GM12892 (cell line): ENCODE data around the gene REEP3.

Source experiments
- DNase-seq: peaks from one replicate; pipeline ENCODE4 v3.0.0; 2011; ENCODE audit not compliant: insufficient read length
- FAIRE-seq: peaks from 2 replicates; lab custom pipeline; 2011; peaks lifted over from hg19 to GRCh38; lab: Jason Lieb, UNC
- POLR2A ChIP-seq: IDR thresholded peaks from 2 replicates; pipeline ENCODE4 v1.6.1; 2011; ENCODE audit warnings: low read depth, low read length, control low read depth
- POLR2AphosphoS5 ChIP-seq: IDR thresholded peaks from 2 replicates; pipeline ENCODE4 v1.6.1; 2011; ENCODE audit warnings: low read depth, low read length, control low read depth
- TAF1 ChIP-seq: IDR thresholded peaks from 2 replicates; pipeline ENCODE4 v1.6.1; 2011; ENCODE audit warnings: low read depth, mild to moderate bottlenecking, control low read depth, low read length, borderline replicate concordance

Gene REEP3

DNA sequence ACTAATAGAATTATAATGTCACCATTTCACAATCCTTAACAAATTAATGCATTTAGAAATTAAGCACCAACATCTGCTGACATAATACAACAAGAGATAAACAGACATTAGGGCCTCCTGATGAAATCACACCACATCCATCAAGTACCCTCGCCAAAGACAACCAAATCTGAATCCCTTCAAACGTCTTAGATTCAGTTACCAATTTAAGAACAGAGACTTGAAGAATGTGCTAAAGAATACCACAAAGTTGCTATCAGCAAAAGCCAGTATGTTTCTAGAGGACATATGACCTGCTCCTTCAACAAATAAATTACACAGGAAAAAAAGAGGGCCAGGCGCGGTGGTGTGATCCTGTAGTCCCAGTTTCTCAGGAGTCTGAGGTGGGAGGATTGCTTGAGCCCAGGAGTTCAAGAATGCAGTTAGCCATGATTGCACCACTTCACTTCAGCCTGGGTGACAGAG, 144.5 kb downstream of the REEP3 start:
- TF ChIP-seq POLR2A (no peak), POLR2AphosphoS5 (no peak), TAF1 (no peak)
- FAIRE-seq (peak; percentile 48), DNase-seq (no peak)

GRCh38 chr10:63666836-63667383, 145.7 kb downstream of the REEP3 start:
- peak; percentile 27 for DNase-seq
- FAIRE-seq: peak; percentile 36
- TF ChIP-seq POLR2AphosphoS5: no peak
- no peak for TF ChIP-seq POLR2A

GRCh38 chr10:63667596-63668480, 146.6 kb downstream of the REEP3 start:
- no peak for TF ChIP-seq POLR2AphosphoS5
- TF ChIP-seq POLR2A: no peak
- TF ChIP-seq TAF1: no peak
- DNase-seq (no peak), FAIRE-seq (no peak)

DNA sequence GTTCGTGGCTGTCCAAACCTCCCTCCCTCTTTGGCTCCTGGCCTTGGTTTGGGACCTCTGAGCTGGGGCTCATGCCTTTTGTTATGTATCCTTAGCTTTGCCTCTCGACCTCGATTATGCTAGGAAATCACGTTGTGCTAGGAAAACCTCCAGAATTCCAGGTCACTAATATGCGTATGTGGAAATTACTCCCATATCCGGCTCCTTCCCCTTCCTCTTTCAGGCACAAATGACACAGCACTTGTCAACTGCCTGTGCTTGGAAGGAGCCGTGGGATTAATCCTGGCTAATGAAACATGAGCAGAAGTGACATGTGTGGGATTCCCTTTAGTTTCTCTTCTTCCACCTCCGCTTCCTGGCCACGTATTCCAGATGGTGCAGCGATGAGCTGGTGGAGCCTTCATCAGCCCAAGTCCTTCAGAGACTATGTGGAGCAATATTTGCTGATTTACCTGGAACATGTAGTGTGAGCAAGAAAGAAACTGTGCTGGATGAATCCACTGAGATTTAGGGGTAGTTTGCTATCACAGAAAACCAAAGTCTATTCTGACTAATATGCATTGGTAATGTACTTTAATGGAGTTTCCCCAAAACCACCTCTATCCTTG, 149.2 kb downstream of the REEP3 start:
- TF ChIP-seq POLR2A: no peak
- no peak for TF ChIP-seq POLR2AphosphoS5
- no peak for TF ChIP-seq TAF1
- FAIRE-seq: peak; percentile 62

GRCh38 chr10:63671317-63671937, 150.2 kb downstream of the REEP3 start:
- no peak for TF ChIP-seq POLR2A
- TF ChIP-seq TAF1: no peak
- no peak for TF ChIP-seq POLR2AphosphoS5
- FAIRE-seq (no peak), DNase-seq (no peak)

More for the DNA sequence above, 149.2 kb downstream of the REEP3 start:
- DNase-seq: no peak

- FAIRE-seq (no peak), DNase-seq (no peak)
- TF ChIP-seq POLR2A (no peak), POLR2AphosphoS5 (no peak), TAF1 (no peak)
Observed at GRCh38 chr10:63672491-63672890, 151.3 kb downstream of the REEP3 start.

DNA sequence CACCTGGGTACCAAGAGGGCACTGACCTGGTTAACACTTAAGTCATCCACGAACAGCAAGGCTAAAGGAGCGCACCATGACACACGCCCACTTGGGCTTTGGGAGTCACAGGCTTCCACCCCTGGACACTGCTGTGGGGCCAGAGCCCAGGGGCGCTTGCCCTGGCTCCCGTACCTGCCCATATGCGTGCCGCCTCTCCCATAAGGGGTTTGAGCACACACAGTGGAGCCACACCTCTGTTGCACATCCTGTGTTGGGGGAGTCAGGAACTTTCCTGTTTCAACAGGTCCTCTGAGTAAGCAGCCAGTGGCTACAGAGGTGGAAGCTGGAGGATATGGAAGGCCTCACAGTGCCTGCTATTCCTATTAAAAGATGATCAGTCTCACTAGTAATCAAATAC, 152.0 kb downstream of the REEP3 start:
- no peak for TF ChIP-seq TAF1
- no peak for TF ChIP-seq POLR2A
- no peak for TF ChIP-seq POLR2AphosphoS5
- DNase-seq: no peak
- no peak for FAIRE-seq

DNA sequence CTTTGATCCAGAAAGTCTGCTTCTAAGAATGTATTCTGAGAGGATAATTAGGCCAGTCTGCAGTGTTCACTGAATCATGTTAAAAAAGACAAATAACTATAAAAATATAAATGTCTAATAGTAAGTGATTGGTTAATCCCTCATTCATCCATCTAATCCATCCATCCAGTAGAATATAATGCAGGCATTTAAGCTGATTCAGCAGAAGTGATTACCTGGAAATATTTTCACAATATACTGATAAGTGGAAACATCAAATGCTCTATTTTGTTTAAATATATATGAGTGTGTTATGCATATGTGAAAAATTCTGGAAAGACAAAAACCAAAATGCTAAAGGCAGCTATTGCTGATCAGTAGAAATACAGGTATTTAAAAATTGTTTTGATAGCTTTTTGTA, 152.6 kb downstream of the REEP3 start:
- no peak for DNase-seq
- TF ChIP-seq POLR2AphosphoS5: no peak
- no peak for TF ChIP-seq POLR2A
- TF ChIP-seq TAF1: no peak
- no peak for FAIRE-seq
